Measurements from ENCODE around the gene HRAS. TPM values are rescaled to one million over a fixed set of nuclear protein-coding genes. Genes with fewer than 3 reads are reported as not detected.

Gene HRAS
- total and polyA plus RNA-seq, 2 of the 8 experiments (the other 6 are each of a cell fraction or from before 2014, with no cell fraction given) = 44.3 to 54.7 TPM

- Histone ChIP-seq H3K23me2 (ENCODE audit: low read depth, low read length) (peaks cover 12% of the 10 kb centered on the region; the same call in 1 of the 2 replicates), H3K9ac (replicated peaks in 1 of 4; ENCODE audit: extremely low read depth in 1 of 4, low read depth in 3 of 4, low read length in 3 of 4) (peak overlapping the region; percentile 45 to 68 (median 59); a peak in 6 of 7 replicates), H3K18ac (ENCODE audit: extremely low read depth, low read length) (no peak overlapping the region; the same call in 1 of the 2 replicates), H2AK5ac (ENCODE audit: low read depth, low read length) (peak overlapping the region; percentile 24; the same call in 1 of the 2 replicates), H3K14ac (ENCODE audit: insufficient read length) (no peak overlapping the region), H3K27me3 (replicated peaks in 1 of 4; ENCODE audit: control insufficient read depth in 3 of 4, extremely low read depth in 1 of 4, insufficient read depth in 3 of 4, low read length in 3 of 4) (peaks cover 6 to 20% (median 17%) of the 10 kb centered on the region in 4 experiments), H3K56ac (replicated peaks; ENCODE audit: insufficient read length, low read depth, low read length) (no peak overlapping the region), H2BK12ac (ENCODE audit: low read depth, low read length) (0 out of 2 replicates have a peak overlapping the region, but pooled peaks have one; percentile 50), H3K9me3 (ENCODE audit: insufficient read depth in 2 of 2, low read depth in 1 of 2, low read length in 1 of 2) (no peaks in the 10 kb centered on the region), H4K8ac (ENCODE audit: extremely low read depth, insufficient read depth, low read length) (no peak overlapping the region), H4K5ac (ENCODE audit: insufficient read length, low read depth, low read length) (peak overlapping the region; percentile 48), H3K27ac (ENCODE audit: low read depth, low read length) (no peak overlapping the region), H3K36me3 (ENCODE audit: control insufficient read depth in 2 of 4, insufficient read depth in 4 of 4, low read length in 3 of 4) (peaks cover 0 to 8% (median 4%) of the 10 kb centered on the region in 4 experiments; a peak in 5 of 8 replicates), H2BK20ac (ENCODE audit: low read length) (no peak overlapping the region), H4K91ac (replicated peaks; ENCODE audit: insufficient read length, low read length) (no peak overlapping the region), H3K79me1 (ENCODE audit: low read depth, low read length) (peaks cover 8% of the 10 kb centered on the region), H2BK15ac (ENCODE audit: low read length) (no peak overlapping the region; the same call in 1 of the 2 replicates), H2BK5ac (ENCODE audit: low read depth, low read length) (no peak overlapping the region), H3K4me3 (ENCODE audit: extremely low read depth in 1 of 4, insufficient read depth in 2 of 4, low read depth in 3 of 4, low read length in 4 of 4) (peak overlapping the region; percentile 63 to 95 (median 77)), H2BK120ac (replicated peaks; ENCODE audit: low read depth, low read length) (no peak overlapping the region), H4K20me1 (replicated peaks in 1 of 2; ENCODE audit: control insufficient read depth in 1 of 2, insufficient read depth in 2 of 2, low read length in 2 of 2) (peaks cover 9 to 22% of the 10 kb centered on the region in 2 experiments), H3K79me2 (ENCODE audit: control insufficient read depth in 1 of 2, insufficient read depth in 2 of 2, low read length in 2 of 2) (peaks cover 0 to 4% of the 10 kb centered on the region in 2 experiments; a peak in 1 of 4 replicates), H3K4ac (replicated peaks; ENCODE audit: insufficient read length, low read depth, low read length) (peak overlapping the region; percentile 72), H2AFZ (ENCODE audit: low read length) (no peak overlapping the region), H3K4me1 (replicated peaks in 1 of 4; ENCODE audit: control insufficient read depth in 3 of 4, insufficient read depth in 4 of 4, low read length in 3 of 4) (peaks cover 0 to 31% (median 16%) of the 10 kb centered on the region in 4 experiments; a peak in 6 of 7 replicates), H3K23ac (ENCODE audit: insufficient read length) (no peak overlapping the region), H3K4me2 (ENCODE audit: insufficient read depth in 1 of 2, low read depth in 2 of 2, low read length in 2 of 2) (peak overlapping the region; percentile 74 to 78)
- 8% methylated on average over 44 of the region's 67 CpGs; no CpG with 5 or more reads in 1 of the 2 experiments for WGBS, 2 experiments (ENCODE audit: extremely low coverage in 1 of 2, insufficient coverage in 1 of 2, insufficient read length in 1 of 2, insufficient replicate concordance in 2 of 2, low coverage in 1 of 2, low lambda C conversion rate in 2 of 2, missing lambda C conversion rate in 1 of 2)
- ChIA-PET CTCF (ENCODE audit: partially characterized antibody) (interaction anchor here (1.4 kb wide), 1 partner anchor 10 kb away, joined by 4 read pairs; no protein-coding TSS in a partner anchor), POLR2A (ENCODE audit: partially characterized antibody) (interaction anchor here (0.6 to 2.4 kb wide), 9 partner anchors 13 to 205 kb away, joined by 3 to 12 read pairs (median 3); no protein-coding TSS in a partner anchor)
- peak in 1 of 2 experiments; percentile 64 for DNase-seq (ENCODE audit: low read depth in 1 of 2, low spot score in 2 of 2)
- no peak for FAIRE-seq
- no peak for TF ChIP-seq ZNF274 (IDR thresholded peaks at IDR 0.05; ENCODE audit: borderline replicate concordance, extremely low read depth, low read length)
- no peak for TF ChIP-seq SAP30 (IDR thresholded peaks at IDR 0.05; ENCODE audit: insufficient read depth, insufficient replicate concordance, low read length)
- TF ChIP-seq SIN3A (conservative IDR thresholded peaks at IDR 0.05 in 1 of 2, IDR thresholded peaks at IDR 0.05 in 1 of 2; ENCODE audit: low read depth in 1 of 2, low read length in 2 of 2) = peak in 1 of 2 experiments; percentile 51; a peak in 1 of 4 replicates
- 0 out of 2 replicates have a peak, but pooled peaks have one; percentile 11 for TF ChIP-seq GABPA (IDR thresholded peaks at IDR 0.05; ENCODE audit: borderline replicate concordance, insufficient read depth, low read length)
- no peak for TF ChIP-seq FOSL1 (IDR thresholded peaks at IDR 0.05; ENCODE audit: insufficient read depth, low read depth, low read length)
- peak; percentile 74 for TF ChIP-seq KDM4A (IDR thresholded peaks at IDR 0.05; ENCODE audit: low read depth, low read length, severe bottlenecking)
- TF ChIP-seq TEAD4 (IDR thresholded peaks at IDR 0.05; ENCODE audit: low read depth, low read length) = peak; percentile 56; the same call in 1 of the 2 replicates
Observed at GRCh38 chr11:561148-562003, 26.0 kb upstream of the HRAS start.

Measured in H1 (cell line).